ENCODE results near the gene GPRIN1.
"Not testable (repeated sequence)": the region's sequence is repeated elsewhere in the genome, so short reads cannot be mapped to it uniquely, and the experiment has no call there.

GPRIN1 gene

GRCh38 chr5:176564002-176564401, 46.0 kb downstream of the GPRIN1 start:
- DNase-seq: no peak

GRCh38 chr5:176562189-176562588, 47.8 kb downstream of the GPRIN1 start:
- no peak for DNase-seq

- DNase-seq: no peak
Observed at GRCh38 chr5:176561259-176561658, 48.7 kb downstream of the GPRIN1 start.

- no peak for DNase-seq
Observed at GRCh38 chr5:176560364-176560763, 49.6 kb downstream of the GPRIN1 start.

GRCh38 chr5:176559683-176560082, 50.3 kb downstream of the GPRIN1 start:
- no peak for DNase-seq

GRCh38 chr5:176557846-176558245, 52.1 kb downstream of the GPRIN1 start:
- DNase-seq: no peak

GRCh38 chr5:176553260-176554085, 56.5 kb downstream of the GPRIN1 start:
- no peak for DNase-seq

- no peak for DNase-seq
Observed at GRCh38 chr5:176552332-176552869, 57.6 kb downstream of the GPRIN1 start.

- DNase-seq: not testable (repeated sequence)
Observed at GRCh38 chr5:176550937-176551336, 59.0 kb downstream of the GPRIN1 start.

- no peak for DNase-seq
Observed at GRCh38 chr5:176550275-176550831, 59.6 kb downstream of the GPRIN1 start.

- no peak for DNase-seq
Observed at GRCh38 chr5:176549871-176550270, 60.1 kb downstream of the GPRIN1 start.

- DNase-seq: no peak
Observed at GRCh38 chr5:176548967-176549444, 61.0 kb downstream of the GPRIN1 start, which contains the start of gene CDHR2. CDHR2 (plus strand) TSS chr5:176549342; CDS start chr5:176565353, 16,011 bp downstream.

- DNase-seq: no peak
Observed at GRCh38 chr5:176547802-176548201, 62.2 kb downstream of the GPRIN1 start.

Measured in activated CD4-positive, alpha-beta T cell treated with anti-CD3 and anti-CD28 coated beads, Interleukin-2, amount 50 U/mL, for 16 hours (primary cell).